Measurements from ENCODE around the gene ARHGAP40. TPM values are rescaled to one million over a fixed set of nuclear protein-coding genes. Genes with fewer than 3 reads are reported as not detected.

ARHGAP40 gene
- total RNA-seq, 3 donors from 2014 or later: 33.8 to 35.9 TPM; not detected in 1

- no peaks in the 10 kb centered on the region for H3K36me3 ChIP-seq
- intact Hi-C loops (cut with DNase I; ENCODE audit: low total_unique reads): no loop called here
- no peak for TF ChIP-seq POLR2A (IDR thresholded peaks at IDR 0.05)
- TF ChIP-seq, protein P1, sequence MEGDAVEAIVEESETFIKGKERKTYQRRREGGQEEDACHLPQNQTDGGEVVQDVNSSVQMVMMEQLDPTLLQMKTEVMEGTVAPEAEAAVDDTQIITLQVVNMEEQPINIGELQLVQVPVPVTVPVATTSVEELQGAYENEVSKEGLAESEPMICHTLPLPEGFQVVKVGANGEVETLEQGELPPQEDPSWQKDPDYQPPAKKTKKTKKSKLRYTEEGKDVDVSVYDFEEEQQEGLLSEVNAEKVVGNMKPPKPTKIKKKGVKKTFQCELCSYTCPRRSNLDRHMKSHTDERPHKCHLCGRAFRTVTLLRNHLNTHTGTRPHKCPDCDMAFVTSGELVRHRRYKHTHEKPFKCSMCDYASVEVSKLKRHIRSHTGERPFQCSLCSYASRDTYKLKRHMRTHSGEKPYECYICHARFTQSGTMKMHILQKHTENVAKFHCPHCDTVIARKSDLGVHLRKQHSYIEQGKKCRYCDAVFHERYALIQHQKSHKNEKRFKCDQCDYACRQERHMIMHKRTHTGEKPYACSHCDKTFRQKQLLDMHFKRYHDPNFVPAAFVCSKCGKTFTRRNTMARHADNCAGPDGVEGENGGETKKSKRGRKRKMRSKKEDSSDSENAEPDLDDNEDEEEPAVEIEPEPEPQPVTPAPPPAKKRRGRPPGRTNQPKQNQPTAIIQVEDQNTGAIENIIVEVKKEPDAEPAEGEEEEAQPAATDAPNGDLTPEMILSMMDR (IDR thresholded peaks at IDR 0.05): no peak
- no peak for TF ChIP-seq POLR2AphosphoS5 (IDR thresholded peaks at IDR 0.05)
- H3K4me3 ChIP-seq: no peak overlapping the region
- H3K4me1 ChIP-seq: no peaks in the 10 kb centered on the region
- DNase-seq (ENCODE audit: low spot score in 2 of 2): no peak
- H3K27me3 ChIP-seq: peaks cover 0 to 13% of the 10 kb centered on the region in 2 donors
- H3K27ac ChIP-seq: no peak overlapping the region
- H3K9me3 ChIP-seq: no peaks in the 10 kb centered on the region
Measured at GRCh38 chr20:38680500-38681306, 79.1 kb downstream of the ARHGAP40 start.

- TF ChIP-seq POLR2AphosphoS5 (IDR thresholded peaks at IDR 0.05) (no peak), POLR2A (IDR thresholded peaks at IDR 0.05) (no peak)
- TF ChIP-seq, protein P1 (IDR thresholded peaks at IDR 0.05): no peak
- H3K4me1 ChIP-seq: no peaks in the 10 kb centered on the region
- H3K4me3 ChIP-seq: no peak overlapping the region
- no peak for DNase-seq (ENCODE audit: low spot score in 2 of 2)
- no peak overlapping the region for H3K27ac ChIP-seq
- H3K9me3 ChIP-seq: no peaks in the 10 kb centered on the region
- no peaks in the 10 kb centered on the region for H3K36me3 ChIP-seq
- H3K27me3 ChIP-seq: peaks cover 0 to 35% of the 10 kb centered on the region in 2 donors
- intact Hi-C loops (cut with DNase I; ENCODE audit: low total_unique reads): no loop called here
Measured at GRCh38 chr20:38685271-38685670, 83.7 kb downstream of the ARHGAP40 start.

DNA sequence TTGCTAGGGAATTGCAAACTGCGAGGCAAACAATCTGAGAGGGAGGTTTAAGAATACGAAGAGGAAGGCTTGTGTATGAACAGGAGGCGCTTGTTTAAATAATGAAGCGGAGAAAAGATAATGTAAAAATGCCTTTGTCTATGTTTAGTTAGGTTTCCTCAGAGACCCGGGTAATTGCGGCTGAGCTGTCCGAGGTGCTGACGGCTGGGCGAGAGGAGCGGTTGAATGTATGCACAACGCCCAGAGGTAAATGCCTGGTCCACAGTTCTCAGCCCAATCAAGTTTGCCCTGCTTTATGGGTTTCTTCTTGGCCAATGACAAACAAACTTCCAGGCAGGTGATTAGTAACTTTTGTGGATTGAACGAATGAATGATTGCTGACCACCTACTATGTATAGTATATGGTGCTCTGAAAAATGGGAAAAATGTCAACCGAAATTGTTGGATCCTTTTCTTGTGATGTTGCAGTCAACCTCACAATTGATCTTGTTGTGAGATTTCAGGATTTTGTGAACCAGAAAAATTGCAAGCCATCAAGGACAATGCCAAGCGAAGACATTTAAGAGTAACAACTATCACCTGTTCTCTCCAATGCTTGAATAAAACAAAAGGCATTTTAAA is 84.4 kb downstream of the ARHGAP40 start:
- H3K27me3 ChIP-seq: peaks cover 0 to 35% of the 10 kb centered on the region in 2 donors
- no peak overlapping the region for H3K4me3 ChIP-seq
- H3K27ac ChIP-seq: no peak overlapping the region
- DNase-seq (ENCODE audit: low spot score in 2 of 2): no peak
- H3K4me1 ChIP-seq: no peaks in the 10 kb centered on the region
- H3K36me3 ChIP-seq: no peaks in the 10 kb centered on the region
- TF ChIP-seq, protein P1 (IDR thresholded peaks at IDR 0.05): no peak
- TF ChIP-seq POLR2A (IDR thresholded peaks at IDR 0.05) (no peak), POLR2AphosphoS5 (IDR thresholded peaks at IDR 0.05) (no peak)
- H3K9me3 ChIP-seq: no peaks in the 10 kb centered on the region
- intact Hi-C loops (cut with DNase I; ENCODE audit: low total_unique reads): no loop called here

GRCh38 chr20:38692436-38693411 is 91.1 kb downstream of the ARHGAP40 start:
- intact Hi-C loops (cut with DNase I; ENCODE audit: low total_unique reads): no loop called here
- DNase-seq (ENCODE audit: low spot score in 2 of 2): no peak
- H3K27me3 ChIP-seq: peaks cover 0 to 27% of the 10 kb centered on the region in 2 donors
- no peaks in the 10 kb centered on the region for H3K36me3 ChIP-seq
- no peak overlapping the region for H3K27ac ChIP-seq
- H3K9me3 ChIP-seq: no peaks in the 10 kb centered on the region
- no peak overlapping the region for H3K4me3 ChIP-seq
- H3K4me1 ChIP-seq: no peaks in the 10 kb centered on the region
- TF ChIP-seq POLR2A (IDR thresholded peaks at IDR 0.05): no peak
- no peak for TF ChIP-seq POLR2AphosphoS5 (IDR thresholded peaks at IDR 0.05)
- TF ChIP-seq, protein P1 (IDR thresholded peaks at IDR 0.05): no peak
